Breast epithelium (tissue), 4 donors: Measurements from ENCODE around the gene PLOD2. TPM values are rescaled to one million over a fixed set of nuclear protein-coding genes. Genes with fewer than 3 reads are reported as not detected.
A peak's percentile ranks its signal among the peaks of the same experiment; 100 is the strongest.

Experiments used
- DNase-seq, 2 donors: peaks; one replicate each; pipeline ENCODE4 v3.0.0-alpha.2; 2019; ENCODE audit warnings: low spot score in 2 of 2
- H3K27ac ChIP-seq, 2 donors: fragments of 200-600 bp; sonication (generic) in 1 of 2; one replicate each; pipeline ENCODE4 v1.5.1; 2016 to 2019; ENCODE audit warnings: mild to moderate bottlenecking in 1 of 2
- H3K27me3 ChIP-seq, 2 donors: fragments of 200-600 bp; sonication (generic) in 1 of 2; one replicate each; pipeline versions ENCODE4 v1.5.1 to v1.6.0; 2017 to 2019; ENCODE audit warnings: control low read depth in 1 of 2, mild to moderate bottlenecking in 1 of 2
- H3K36me3 ChIP-seq: fragments of 200-600 bp; one replicate; pipeline ENCODE4 v1.5.1; 2019
- H3K4me1 ChIP-seq, 2 donors: fragments of 200-600 bp; sonication (generic); one replicate each; pipeline ENCODE4 v1.5.1; 2016 to 2019; ENCODE audit warnings: control low read depth in 1 of 2
- H3K4me3 ChIP-seq, 3 donors: fragments of 200-600 bp; sonication (generic); 1 replicate in 2 of 3; 2 replicates in 1 of 3; pipeline ENCODE4 v1.5.1; 2016 to 2019; ENCODE audit warnings: mild to moderate bottlenecking in 3 of 3, moderate library complexity in 2 of 3
- H3K9me3 ChIP-seq, 2 donors: fragments of 200-600 bp; sonication (generic) in 1 of 2; one replicate each; pipeline ENCODE4 v1.5.1; 2016 to 2019; ENCODE audit warnings: control low read depth in 1 of 2
- POLR2A ChIP-seq: fragments of 450-650 bp; IDR thresholded peaks from one replicate; pipeline ENCODE4 v1.6.1; 2016; ENCODE audit warnings: antibody characterized with exemption, mild to moderate bottlenecking, moderate library complexity
- POLR2AphosphoS5 ChIP-seq, 3 donors: sonication (generic); formaldehyde crosslinking; IDR thresholded peaks; one replicate each; pipeline ENCODE4 v1.6.1; 2017; ENCODE audit warnings: antibody characterized with exemption in 3 of 3
- intact Hi-C: fragments of 100-400 bp; cut with DNase I; formaldehyde crosslinking; loops from one replicate; pipeline ENCODE4 v1.15.1; 2023; ENCODE audit warnings: low total_unique reads
- total RNA-seq, 3 donors: library from RNA; depleted of rRNA; stranded (reverse); fragments of >200 nt; gene quantifications; one replicate each; pipeline ENCODE4 v1.1.0, GENCODE V29; 2016
- TF ChIP-seq, protein P1 (sequence below), 3 donors: fragments of 450-650 bp; IDR thresholded peaks; one replicate each; pipeline ENCODE4 v1.5.1; 2016 to 2017; ENCODE audit warnings: antibody characterized with exemption in 3 of 3, mild to moderate bottlenecking in 3 of 3, moderate library complexity in 3 of 3

Gene PLOD2
- total RNA-seq, 3 donors from 2014 or later: 33.2 to 71.5 (median 35.7) TPM

DNA sequence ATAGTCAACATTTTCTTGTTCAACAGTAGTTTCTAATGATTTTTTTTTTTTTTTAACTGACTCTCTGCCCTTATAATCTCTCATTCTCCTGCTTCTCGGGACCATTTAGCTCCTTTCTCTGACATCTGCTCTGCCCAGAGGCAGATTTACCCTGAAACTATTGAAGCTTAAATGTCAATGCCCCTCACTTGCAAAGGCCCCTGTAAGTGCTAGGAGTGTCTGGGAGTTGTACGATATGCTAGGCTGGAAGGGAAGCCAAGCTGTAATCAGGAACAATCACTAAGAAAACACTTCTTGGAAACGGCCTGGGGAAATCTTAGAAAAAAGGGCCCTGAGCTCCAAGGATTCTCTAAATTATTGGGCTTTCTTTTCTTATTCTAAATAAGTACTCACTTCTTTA lies 5.8 kb upstream of the PLOD2 start:
- intact Hi-C loops: no loop called here
- no peaks in the 10 kb centered on the region for H3K9me3 ChIP-seq
- H3K4me3 ChIP-seq: no peak overlapping the region
- no peak overlapping the region for H3K27ac ChIP-seq
- no peak for DNase-seq
- TF ChIP-seq POLR2A: no peak
- TF ChIP-seq, protein P1, sequence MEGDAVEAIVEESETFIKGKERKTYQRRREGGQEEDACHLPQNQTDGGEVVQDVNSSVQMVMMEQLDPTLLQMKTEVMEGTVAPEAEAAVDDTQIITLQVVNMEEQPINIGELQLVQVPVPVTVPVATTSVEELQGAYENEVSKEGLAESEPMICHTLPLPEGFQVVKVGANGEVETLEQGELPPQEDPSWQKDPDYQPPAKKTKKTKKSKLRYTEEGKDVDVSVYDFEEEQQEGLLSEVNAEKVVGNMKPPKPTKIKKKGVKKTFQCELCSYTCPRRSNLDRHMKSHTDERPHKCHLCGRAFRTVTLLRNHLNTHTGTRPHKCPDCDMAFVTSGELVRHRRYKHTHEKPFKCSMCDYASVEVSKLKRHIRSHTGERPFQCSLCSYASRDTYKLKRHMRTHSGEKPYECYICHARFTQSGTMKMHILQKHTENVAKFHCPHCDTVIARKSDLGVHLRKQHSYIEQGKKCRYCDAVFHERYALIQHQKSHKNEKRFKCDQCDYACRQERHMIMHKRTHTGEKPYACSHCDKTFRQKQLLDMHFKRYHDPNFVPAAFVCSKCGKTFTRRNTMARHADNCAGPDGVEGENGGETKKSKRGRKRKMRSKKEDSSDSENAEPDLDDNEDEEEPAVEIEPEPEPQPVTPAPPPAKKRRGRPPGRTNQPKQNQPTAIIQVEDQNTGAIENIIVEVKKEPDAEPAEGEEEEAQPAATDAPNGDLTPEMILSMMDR (IDR thresholded peaks at IDR 0.05): no peak
- TF ChIP-seq POLR2AphosphoS5 (IDR thresholded peaks at IDR 0.05): no peak
- H3K4me1 ChIP-seq: peaks cover 0 to 9% of the 10 kb centered on the region in 2 donors
- no peaks in the 10 kb centered on the region for H3K36me3 ChIP-seq
- no peaks in the 10 kb centered on the region for H3K27me3 ChIP-seq

GRCh38 chr3:146166415-146166821 lies 5.4 kb upstream of the PLOD2 start:
- intact Hi-C loops: no loop called here

DNA sequence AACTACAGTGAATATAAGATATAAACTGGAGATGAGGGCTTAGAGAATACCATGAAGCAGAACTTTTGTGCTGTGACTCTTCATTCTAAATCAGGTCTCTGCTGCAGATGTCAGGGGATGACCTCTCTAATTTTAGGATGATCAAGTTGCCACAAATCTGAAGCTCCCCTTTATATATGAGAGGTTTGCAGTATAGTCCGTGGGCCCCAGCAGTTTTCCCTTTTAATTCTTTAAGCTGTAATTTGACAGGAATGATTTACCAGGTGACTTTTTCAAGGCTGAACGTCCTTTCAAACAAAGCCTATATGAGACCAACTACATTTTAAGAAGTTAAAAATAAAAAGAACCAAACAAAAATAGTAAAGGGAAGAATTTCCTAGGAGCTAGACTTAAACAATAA lies 4.9 kb upstream of the PLOD2 start:
- H3K27me3 ChIP-seq: no peaks in the 10 kb centered on the region
- TF ChIP-seq POLR2AphosphoS5 (IDR thresholded peaks at IDR 0.05) (no peak), POLR2A (no peak)
- TF ChIP-seq, protein P1 (IDR thresholded peaks at IDR 0.05): no peak
- no peak overlapping the region for H3K4me3 ChIP-seq
- H3K27ac ChIP-seq: no peak overlapping the region
- no peak for DNase-seq
- no peaks in the 10 kb centered on the region for H3K9me3 ChIP-seq
- no peaks in the 10 kb centered on the region for H3K36me3 ChIP-seq
- peaks cover 0 to 9% of the 10 kb centered on the region in 2 donors for H3K4me1 ChIP-seq
- intact Hi-C loops: no loop called here

More at GRCh38 chr3:146166415-146166821, 5.4 kb upstream of the PLOD2 start:
- Histone ChIP-seq H3K27ac (no peak overlapping the region), H3K27me3 (no peaks in the 10 kb centered on the region), H3K4me1 (peaks cover 0 to 9% of the 10 kb centered on the region in 2 donors), H3K9me3 (no peaks in the 10 kb centered on the region), H3K4me3 (no peak overlapping the region), H3K36me3 (no peaks in the 10 kb centered on the region)
- no peak for DNase-seq
- TF ChIP-seq POLR2A (no peak), POLR2AphosphoS5 (IDR thresholded peaks at IDR 0.05) (peak in 1 of 3 donors; percentile 43)

- Histone ChIP-seq H3K27me3 (no peaks in the 10 kb centered on the region), H3K9me3 (no peaks in the 10 kb centered on the region), H3K27ac (no peak overlapping the region), H3K4me3 (no peak overlapping the region), H3K4me1 (peaks cover 0 to 9% of the 10 kb centered on the region in 2 donors), H3K36me3 (no peaks in the 10 kb centered on the region)
- TF ChIP-seq POLR2AphosphoS5 (IDR thresholded peaks at IDR 0.05) (no peak), POLR2A (no peak)
- TF ChIP-seq, protein P1 (IDR thresholded peaks at IDR 0.05): no peak
- no peak for DNase-seq
- intact Hi-C loops: no loop called here
Observed at GRCh38 chr3:146164971-146165769, 4.2 kb upstream of the PLOD2 start.

- Histone ChIP-seq H3K27ac (no peak overlapping the region), H3K4me1 (peaks cover 0 to 9% of the 10 kb centered on the region in 2 donors), H3K36me3 (no peaks in the 10 kb centered on the region), H3K27me3 (no peaks in the 10 kb centered on the region), H3K9me3 (no peaks in the 10 kb centered on the region), H3K4me3 (no peak overlapping the region)
- intact Hi-C loops: no loop called here
- DNase-seq: no peak
- no peak for TF ChIP-seq POLR2A
- no peak for TF ChIP-seq POLR2AphosphoS5 (IDR thresholded peaks at IDR 0.05)
- TF ChIP-seq, protein P1 (IDR thresholded peaks at IDR 0.05): no peak
Observed at GRCh38 chr3:146164506-146164905, 3.5 kb upstream of the PLOD2 start.
